ENCODE results near the gene BBS7. TPM values are rescaled to one million over a fixed set of nuclear protein-coding genes. Genes with fewer than 3 reads are reported as not detected.

The BBS7 gene
- total RNA-seq, 6 experiments from 2014 or later, result 1.8 to 7.0 (median 3.6) TPM

GRCh38 chr4:121784401-121784800 lies 85.9 kb downstream of the BBS7 start:
- intact Hi-C loops (cut with DNase I), result no loop called here
- Histone ChIP-seq H3K9me3 (no peaks in the 10 kb centered on the region), H3K4me3 (no peak overlapping the region), H3K4me1 (no peaks in the 10 kb centered on the region), H3K27me3 (no peaks in the 10 kb centered on the region), H3K27ac (no peak overlapping the region), H3K36me3 (no peaks in the 10 kb centered on the region)
- ATAC-seq (no peak), DNase-seq (no peak)
- no peak for TF ChIP-seq POLR2A (IDR thresholded peaks at IDR 0.05)
- no peak for TF ChIP-seq CTCF (IDR thresholded peaks at IDR 0.05)
- 29% methylated on average over 1 of the region's 1 CpG for whole genome bisulfite sequencing (ENCODE audit: insufficient coverage, low coverage, low lambda C conversion rate, missing lambda C conversion rate)

- intact Hi-C loops (cut with DNase I), result no loop called here
- no peak for DNase-seq
- 18% methylated on average over 1 of the region's 1 CpG for WGBS (ENCODE audit: insufficient coverage, low coverage, low lambda C conversion rate, missing lambda C conversion rate)
- H3K4me3 ChIP-seq, result no peak overlapping the region
- TF ChIP-seq POLR2A (IDR thresholded peaks at IDR 0.05), result no peak
- TF ChIP-seq CTCF (IDR thresholded peaks at IDR 0.05), result no peak
- H3K27ac ChIP-seq, result no peak overlapping the region
- H3K27me3 ChIP-seq, result no peaks in the 10 kb centered on the region
- ATAC-seq, result no peak
- no peaks in the 10 kb centered on the region for H3K36me3 ChIP-seq
- H3K4me1 ChIP-seq, result no peaks in the 10 kb centered on the region
- H3K9me3 ChIP-seq, result no peaks in the 10 kb centered on the region
These were observed 87.1 kb downstream of the BBS7 start for GRCh38 chr4:121783210-121783609.

GRCh38 chr4:121778991-121779628 lies 91.2 kb downstream of the BBS7 start:
- intact Hi-C loops (cut with DNase I), result no loop called here
- no peaks in the 10 kb centered on the region for H3K27me3 ChIP-seq
- DNase-seq (no peak), ATAC-seq (no peak)
- H3K4me3 ChIP-seq, result no peak overlapping the region
- TF ChIP-seq POLR2A (IDR thresholded peaks at IDR 0.05) (no peak), CTCF (IDR thresholded peaks at IDR 0.05) (no peak)
- no peaks in the 10 kb centered on the region for H3K9me3 ChIP-seq
- H3K36me3 ChIP-seq, result no peaks in the 10 kb centered on the region
- no peak overlapping the region for H3K27ac ChIP-seq
- WGBS (ENCODE audit: insufficient coverage, low coverage, low lambda C conversion rate, missing lambda C conversion rate), result 77% methylated on average over 8 of the region's 8 CpGs
- H3K4me1 ChIP-seq, result no peaks in the 10 kb centered on the region

- intact Hi-C loops (cut with DNase I), result no loop called here
- ATAC-seq (no peak), DNase-seq (no peak)
- Histone ChIP-seq H3K27ac (no peak overlapping the region), H3K4me1 (no peaks in the 10 kb centered on the region), H3K4me3 (no peak overlapping the region), H3K36me3 (no peaks in the 10 kb centered on the region), H3K27me3 (no peaks in the 10 kb centered on the region), H3K9me3 (no peaks in the 10 kb centered on the region)
- WGBS (ENCODE audit: insufficient coverage, low coverage, low lambda C conversion rate, missing lambda C conversion rate), result 43% methylated on average over 3 of the region's 3 CpGs
- no peak for TF ChIP-seq CTCF (IDR thresholded peaks at IDR 0.05)
- TF ChIP-seq POLR2A (IDR thresholded peaks at IDR 0.05), result no peak
These were observed 92.6 kb downstream of the BBS7 start for GRCh38 chr4:121777625-121778024.

Measured in right lobe of liver (tissue), 6 donors.